Bronchial epithelial cell (primary cell): ENCODE measurements around the gene CDC25C. TPM values are rescaled to one million over a fixed set of nuclear protein-coding genes. Genes with fewer than 3 reads are reported as not detected.
A peak's percentile ranks its signal among the peaks of the same experiment; 100 is the strongest.

ENCODE experiments used
- DNase-seq: peaks from one replicate; pipeline ENCODE4 v3.0.0-alpha.2; 2010; ENCODE audit warnings: low read depth
- FAIRE-seq: peaks from 2 replicates; lab custom pipeline; 2011; peaks lifted over from hg19 to GRCh38; lab: Jason Lieb, UNC
- H3K27me3 ChIP-seq: 2 replicates; pipeline ENCODE4 v1.5.1; 2011; ENCODE audit warnings: low read length; ENCODE audit not compliant: control insufficient read depth, insufficient read depth
- H3K36me3 ChIP-seq: 2 replicates; pipeline ENCODE4 v1.5.1; 2011; ENCODE audit warnings: low read length; ENCODE audit not compliant: control insufficient read depth, insufficient read depth
- H3K4me3 ChIP-seq: 2 replicates; pipeline ENCODE4 v1.5.1; 2011; ENCODE audit warnings: mild to moderate bottlenecking, low read depth, low read length, control low read depth
- CTCF ChIP-seq: IDR thresholded peaks from 2 replicates; pipeline ENCODE4 v1.5.1; 2011; ENCODE audit warnings: mild to moderate bottlenecking, moderate library complexity, low read length, control low read depth, inconsistent platforms; ENCODE audit not compliant: insufficient read depth, severe bottlenecking
- total RNA-seq: library from RNA; depleted of rRNA; stranded (reverse); fragments of >200 nt; gene quantifications from 2 replicates; pipeline ENCODE4 v1.2.1, GENCODE V29; 2014

The CDC25C gene
- total RNA-seq, 1 donor from 2014 or later: 0.26 TPM

- FAIRE-seq (peak; percentile 7), DNase-seq (no peak)
- no peak for TF ChIP-seq CTCF
- H3K4me3 ChIP-seq: no peak overlapping the region
- H3K36me3 ChIP-seq: no peaks in the 10 kb centered on the region
- peaks cover 18% of the 10 kb centered on the region for H3K27me3 ChIP-seq
Measured at GRCh38 chr5:138243794-138244193, 87.8 kb downstream of the CDC25C start.

DNA sequence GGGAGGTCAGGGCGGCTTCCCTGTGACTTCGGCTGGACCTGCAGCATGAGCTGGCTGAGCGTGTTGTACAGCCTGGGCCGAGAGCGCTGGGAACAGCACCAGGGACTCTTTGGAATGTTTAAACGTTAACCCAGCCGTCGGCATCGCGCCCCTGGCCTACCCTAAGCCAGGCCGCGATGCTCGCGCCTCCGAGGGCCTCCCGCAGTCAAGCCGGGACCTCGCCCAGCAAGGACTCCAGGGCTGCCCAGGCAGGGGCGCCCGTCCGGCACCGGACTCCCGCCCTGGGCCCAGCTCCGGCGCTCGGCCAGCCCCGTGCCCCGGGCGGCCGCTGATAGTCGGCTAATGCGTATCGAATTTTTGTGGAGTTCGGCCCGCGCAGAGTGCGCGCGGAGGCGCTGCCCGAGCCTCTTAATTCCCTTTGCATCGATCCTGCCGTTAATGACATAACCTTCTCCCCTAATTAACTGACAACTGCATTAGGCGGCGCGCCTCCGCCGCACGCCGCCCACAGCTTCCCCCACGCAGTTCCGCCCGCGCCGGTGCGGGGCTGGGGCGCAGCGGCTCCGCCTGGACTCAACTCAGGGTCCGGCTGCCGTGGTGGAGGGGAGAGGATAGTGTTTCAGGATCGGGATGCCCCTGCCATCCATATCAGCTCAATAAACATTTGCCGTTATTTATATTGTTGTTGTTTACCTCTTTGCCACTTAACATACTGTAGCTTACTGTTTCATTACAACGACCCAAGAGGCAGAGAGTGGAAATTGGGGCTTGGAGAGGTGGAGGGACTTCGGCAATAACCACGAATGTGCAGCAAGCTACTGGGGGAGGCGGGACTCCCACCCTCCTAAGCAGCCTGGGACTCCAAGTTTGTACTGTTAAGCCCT, 89.7 kb downstream of the CDC25C start:
- DNase-seq: no peak
- H3K27me3 ChIP-seq: peaks cover 18% of the 10 kb centered on the region
- TF ChIP-seq CTCF: no peak
- no peaks in the 10 kb centered on the region for H3K36me3 ChIP-seq
- no peak for FAIRE-seq
- H3K4me3 ChIP-seq: peak overlapping the region; percentile 20

DNA sequence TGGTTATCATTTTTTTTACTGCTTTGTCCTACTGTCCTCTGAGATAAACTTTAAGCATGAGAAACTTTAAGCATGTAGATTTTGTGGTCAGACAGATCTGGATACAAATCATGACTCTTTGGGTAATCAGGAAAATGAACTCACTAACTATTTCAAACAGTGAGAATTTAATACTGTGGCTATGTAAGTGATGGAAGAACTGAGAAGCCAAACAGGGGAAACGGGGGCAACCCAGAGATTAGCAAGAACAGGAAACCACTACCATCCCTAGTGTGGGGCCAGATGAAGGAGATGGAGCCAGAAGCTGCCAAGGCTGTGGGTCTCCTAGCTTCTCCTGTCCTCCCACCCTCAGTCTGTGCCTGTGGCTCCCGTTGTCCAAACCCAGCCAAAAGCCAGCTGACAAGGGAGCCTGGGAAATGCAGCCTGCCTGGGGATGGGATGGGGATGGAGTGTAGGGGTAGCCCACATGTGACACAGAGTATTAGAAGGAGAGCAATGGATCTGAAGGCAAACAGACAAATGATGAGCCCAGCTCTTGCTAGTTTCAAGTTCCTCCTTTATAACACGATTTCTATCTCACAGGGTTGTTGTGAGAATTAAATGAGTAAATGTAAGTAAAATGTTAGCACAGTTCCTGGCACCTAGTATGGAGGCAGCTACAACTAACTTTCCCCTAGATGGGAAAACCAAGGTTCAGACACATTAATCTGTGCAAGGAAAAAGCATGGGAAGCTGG, 90.8 kb downstream of the CDC25C start:
- H3K4me3 ChIP-seq: no peak overlapping the region
- peak; percentile 36 for FAIRE-seq
- peaks cover 18% of the 10 kb centered on the region for H3K27me3 ChIP-seq
- TF ChIP-seq CTCF: no peak
- DNase-seq: no peak
- no peaks in the 10 kb centered on the region for H3K36me3 ChIP-seq

DNA sequence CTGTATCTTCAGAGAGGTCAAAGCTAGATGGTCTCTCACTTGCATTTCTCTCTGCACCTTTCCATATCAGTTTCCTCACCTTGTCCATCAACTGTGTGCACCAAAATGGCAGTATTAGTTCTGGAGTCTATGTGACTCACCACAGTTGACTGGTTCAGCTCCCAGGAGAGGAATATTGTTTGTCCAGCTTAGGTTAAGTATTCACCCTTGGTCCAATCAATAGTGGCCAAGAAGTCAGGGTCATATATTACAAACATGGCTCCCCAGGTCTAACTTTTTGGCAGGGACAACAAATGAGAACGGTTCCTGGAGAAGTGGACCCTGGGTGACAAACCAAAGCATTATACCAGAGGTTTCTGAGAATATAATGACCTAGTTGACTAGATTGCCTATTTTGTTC, 93.6 kb downstream of the CDC25C start:
- no peak overlapping the region for H3K4me3 ChIP-seq
- DNase-seq (no peak), FAIRE-seq (no peak)
- no peak for TF ChIP-seq CTCF
- H3K27me3 ChIP-seq: peaks cover 17% of the 10 kb centered on the region
- no peaks in the 10 kb centered on the region for H3K36me3 ChIP-seq

Other genes starting within 250 kb of the CDC25C start
- not detected in 2 replicates for gene WNT8A, start 247.8 kb downstream of the CDC25C start, total RNA-seq
- gene NME5, start 192.4 kb downstream of the CDC25C start, total RNA-seq: 0.53 and 0.64 TPM in 2 replicates
- gene BRD8, start 153.2 kb downstream of the CDC25C start, total RNA-seq: 12.1 and 15.0 TPM in 2 replicates
- under 0.01 TPM in 2 replicates for gene KIF20A, start 152.7 kb downstream of the CDC25C start, total RNA-seq
- gene CDC23, start 118.5 kb downstream of the CDC25C start, total RNA-seq: 19.7 and 27.4 TPM in 2 replicates
- gene GFRA3, start 57.2 kb downstream of the CDC25C start, total RNA-seq: not detected in 2 replicates
- gene FAM53C, start 6.5 kb upstream of the CDC25C start, total RNA-seq: 10.3 and 17.7 TPM in 2 replicates
- 42.4 and 44.5 TPM in 2 replicates for gene KDM3B, start 20.9 kb upstream of the CDC25C start, total RNA-seq
- 2.4 and 4.5 TPM in 2 replicates for gene REEP2, start 107.3 kb upstream of the CDC25C start, total RNA-seq
- 6.1 and 9.0 TPM in 2 replicates for gene EGR1, start 133.7 kb upstream of the CDC25C start, total RNA-seq
- gene ETF1, start 211.4 kb upstream of the CDC25C start, total RNA-seq: 173 and 183 TPM in 2 replicates
- gene HSPA9, start 243.6 kb upstream of the CDC25C start, total RNA-seq: 820 and 1,205 TPM in 2 replicates